Measurements from ENCODE around the gene CASP2. TPM values are rescaled to one million over a fixed set of nuclear protein-coding genes. Genes with fewer than 3 reads are reported as not detected.

The CASP2 gene
- total and polyA plus RNA-seq, 10 of the 15 experiments (the other 5 are each of a cell fraction or from before 2014, with no cell fraction given): 12.1 to 60.4 (median 26.2) TPM

DNA sequence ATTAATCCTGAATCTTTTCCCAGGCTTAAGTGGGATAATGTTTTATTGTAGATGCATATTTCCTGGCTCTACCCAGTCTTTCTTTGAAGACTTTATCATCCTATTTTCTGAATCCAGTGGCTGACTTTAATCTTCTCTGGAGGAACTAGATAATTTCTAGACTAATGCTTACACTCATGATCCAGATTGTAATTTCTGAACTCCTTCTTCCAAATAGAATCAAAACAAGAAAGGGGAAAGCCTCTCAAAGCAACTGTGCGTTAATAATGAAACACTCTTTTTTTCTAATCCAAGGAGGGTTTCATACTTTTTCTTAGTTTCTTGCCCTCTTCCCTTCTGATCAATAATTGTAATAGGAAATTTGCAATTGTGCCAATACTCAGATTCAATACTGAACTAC, 16.9 kb upstream of the CASP2 start (continued):
- TF ChIP-seq, protein P1, sequence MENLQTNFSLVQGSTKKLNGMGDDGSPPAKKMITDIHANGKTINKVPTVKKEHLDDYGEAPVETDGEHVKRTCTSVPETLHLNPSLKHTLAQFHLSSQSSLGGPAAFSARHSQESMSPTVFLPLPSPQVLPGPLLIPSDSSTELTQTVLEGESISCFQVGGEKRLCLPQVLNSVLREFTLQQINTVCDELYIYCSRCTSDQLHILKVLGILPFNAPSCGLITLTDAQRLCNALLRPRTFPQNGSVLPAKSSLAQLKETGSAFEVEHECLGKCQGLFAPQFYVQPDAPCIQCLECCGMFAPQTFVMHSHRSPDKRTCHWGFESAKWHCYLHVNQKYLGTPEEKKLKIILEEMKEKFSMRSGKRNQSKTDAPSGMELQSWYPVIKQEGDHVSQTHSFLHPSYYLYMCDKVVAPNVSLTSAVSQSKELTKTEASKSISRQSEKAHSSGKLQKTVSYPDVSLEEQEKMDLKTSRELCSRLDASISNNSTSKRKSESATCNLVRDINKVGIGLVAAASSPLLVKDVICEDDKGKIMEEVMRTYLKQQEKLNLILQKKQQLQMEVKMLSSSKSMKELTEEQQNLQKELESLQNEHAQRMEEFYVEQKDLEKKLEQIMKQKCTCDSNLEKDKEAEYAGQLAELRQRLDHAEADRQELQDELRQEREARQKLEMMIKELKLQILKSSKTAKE (IDR thresholded peaks at IDR 0.05; ENCODE audit: low read depth, poor library complexity, severe bottlenecking): no peak
- TF ChIP-seq SUZ12 (IDR thresholded peaks at IDR 0.05; ENCODE audit: unreplicated experiment): no peak
- no peak for TF ChIP-seq MTA2 (IDR thresholded peaks at IDR 0.05; ENCODE audit: low read depth)
- no peak for TF ChIP-seq EP300 (IDR thresholded peaks at IDR 0.05; ENCODE audit: borderline replicate concordance in 1 of 2, control insufficient read depth in 1 of 2, low read depth in 2 of 2, low read length in 2 of 2)
- no peak for TF ChIP-seq NBN (IDR thresholded peaks at IDR 0.05)
- TF ChIP-seq, protein P2, sequence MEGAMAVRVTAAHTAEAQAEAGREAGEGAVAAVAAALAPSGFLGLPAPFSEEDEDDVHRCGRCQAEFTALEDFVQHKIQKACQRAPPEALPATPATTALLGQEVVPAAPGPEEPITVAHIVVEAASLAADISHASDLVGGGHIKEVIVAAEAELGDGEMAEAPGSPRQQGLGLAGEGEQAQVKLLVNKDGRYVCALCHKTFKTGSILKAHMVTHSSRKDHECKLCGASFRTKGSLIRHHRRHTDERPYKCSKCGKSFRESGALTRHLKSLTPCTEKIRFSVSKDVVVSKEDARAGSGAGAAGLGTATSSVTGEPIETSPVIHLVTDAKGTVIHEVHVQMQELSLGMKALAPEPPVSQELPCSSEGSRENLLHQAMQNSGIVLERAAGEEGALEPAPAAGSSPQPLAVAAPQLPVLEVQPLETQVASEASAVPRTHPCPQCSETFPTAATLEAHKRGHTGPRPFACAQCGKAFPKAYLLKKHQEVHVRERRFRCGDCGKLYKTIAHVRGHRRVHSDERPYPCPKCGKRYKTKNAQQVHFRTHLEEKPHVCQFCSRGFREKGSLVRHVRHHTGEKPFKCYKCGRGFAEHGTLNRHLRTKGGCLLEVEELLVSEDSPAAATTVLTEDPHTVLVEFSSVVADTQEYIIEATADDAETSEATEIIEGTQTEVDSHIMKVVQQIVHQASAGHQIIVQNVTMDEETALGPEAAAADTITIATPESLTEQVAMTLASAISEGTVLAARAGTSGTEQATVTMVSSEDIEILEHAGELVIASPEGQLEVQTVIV (IDR thresholded peaks at IDR 0.05; ENCODE audit: borderline replicate concordance, partially characterized antibody): no peak

DNA sequence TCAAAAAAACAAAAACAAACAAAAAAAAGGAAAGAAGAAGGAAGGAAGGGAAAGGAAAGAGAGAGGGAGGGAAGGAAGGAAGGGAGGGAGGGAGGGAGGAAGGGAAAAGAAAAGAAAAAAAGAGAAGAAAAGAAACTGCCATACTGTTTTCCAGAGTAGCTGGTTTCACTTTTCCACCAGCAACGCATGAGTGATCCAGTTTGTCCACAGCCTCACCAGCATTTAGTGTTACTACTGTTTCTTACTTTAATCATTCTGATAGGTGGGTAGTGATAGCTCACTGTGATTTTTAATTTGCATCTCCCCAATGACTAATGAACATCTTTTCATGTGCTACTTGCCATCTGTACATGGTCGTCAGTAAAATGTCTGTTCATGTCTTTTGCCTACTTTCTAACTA, 15.3 kb upstream of the CASP2 start:
- ATAC-seq: no peak
- RAD21 ChIA-PET (ENCODE audit: unreplicated experiment): no interaction called here
- BruUV-seq (replicated peaks): no TSS peak
- Histone ChIP-seq H2AFZ (ENCODE audit: control insufficient read depth, low read depth, low read length) (no peak overlapping the region), H3K4me1 (ENCODE audit: control insufficient read depth, insufficient read depth, low read length) (no peaks in the 10 kb centered on the region), H3K9ac (ENCODE audit: control insufficient read depth, insufficient read depth, low read length) (no peak overlapping the region), H3K36me3 (ENCODE audit: control insufficient read depth in 2 of 2, insufficient read depth in 2 of 2, low read length in 1 of 2) (peaks cover 4 to 5% of the 10 kb centered on the region in 2 experiments), H4K20me1 (ENCODE audit: control insufficient read depth, insufficient read depth) (no peaks in the 10 kb centered on the region), H3K27ac (ENCODE audit: control insufficient read depth, insufficient read depth) (no peak overlapping the region), H3K4me3 (no peak overlapping the region), H3K9me3 (replicated peaks; ENCODE audit: control insufficient read depth, insufficient read depth, low read length) (no peaks in the 10 kb centered on the region), H3K27me3 (replicated peaks in 1 of 2; ENCODE audit: control insufficient read depth in 2 of 2, insufficient read depth in 2 of 2, low read length in 1 of 2) (no peaks in the 10 kb centered on the region), H3K79me2 (ENCODE audit: control insufficient read depth, insufficient read depth, low read length) (no peaks in the 10 kb centered on the region), H3K4me2 (ENCODE audit: control insufficient read depth, insufficient read depth) (no peak overlapping the region)
- no peak for FAIRE-seq
- TF ChIP-seq FOXM1 (IDR thresholded peaks at IDR 0.05; ENCODE audit: low read depth, low read length): no peak
- no peak for TF ChIP-seq PML (IDR thresholded peaks at IDR 0.05; ENCODE audit: low read length)
- no peak for TF ChIP-seq HCFC1 (IDR thresholded peaks at IDR 0.05; ENCODE audit: low read length)
- no peak for TF ChIP-seq ZNF24 (IDR thresholded peaks at IDR 0.05)
- no peak for TF ChIP-seq JUND (IDR thresholded peaks at IDR 0.05; ENCODE audit: low read depth, low read length)
- TF ChIP-seq BHLHE40 (IDR thresholded peaks at IDR 0.05; ENCODE audit: borderline replicate concordance in 1 of 2, low read depth in 2 of 2, low read length in 1 of 2): no peak
- TF ChIP-seq, protein P3, sequence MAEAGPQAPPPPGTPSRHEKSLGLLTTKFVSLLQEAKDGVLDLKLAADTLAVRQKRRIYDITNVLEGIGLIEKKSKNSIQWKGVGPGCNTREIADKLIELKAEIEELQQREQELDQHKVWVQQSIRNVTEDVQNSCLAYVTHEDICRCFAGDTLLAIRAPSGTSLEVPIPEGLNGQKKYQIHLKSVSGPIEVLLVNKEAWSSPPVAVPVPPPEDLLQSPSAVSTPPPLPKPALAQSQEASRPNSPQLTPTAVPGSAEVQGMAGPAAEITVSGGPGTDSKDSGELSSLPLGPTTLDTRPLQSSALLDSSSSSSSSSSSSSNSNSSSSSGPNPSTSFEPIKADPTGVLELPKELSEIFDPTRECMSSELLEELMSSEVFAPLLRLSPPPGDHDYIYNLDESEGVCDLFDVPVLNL (IDR thresholded peaks at IDR 0.05; ENCODE audit: low read depth, low read length): no peak
- TF ChIP-seq POU2F2 (IDR thresholded peaks at IDR 0.05; ENCODE audit: borderline replicate concordance, low read depth, low read length): no peak
- TF ChIP-seq SP1 (IDR thresholded peaks at IDR 0.05; ENCODE audit: low read depth, low read length): no peak
- POLR2A ChIA-PET: no interaction called here
- DNase-seq (ENCODE audit: low read depth, low spot score): no peak
- CTCF ChIA-PET: interaction anchor here (1.3 to 2.4 kb wide), 2 partner anchors 11 to 33 kb away, joined by 7 read pairs; no protein-coding TSS in a partner anchor
- WGBS (ENCODE audit: insufficient coverage, insufficient replicate concordance, low lambda C conversion rate, missing lambda C conversion rate): 75% methylated on average over 2 of the region's 2 CpGs
- intact Hi-C loops (cut with micrococcal nuclease; ENCODE audit: unreplicated experiment) (no loop called here), in situ Hi-C loops (cut with MboI) (no loop called here)
- SMC1A ChIA-PET (ENCODE audit: uncharacterized antibody, unreplicated experiment): no interaction called here
